SK-N-MC (cell line): Measurements from ENCODE around the gene TTLL5.

ENCODE experiments used
- EZH2 ChIP-seq: fragments of 200-600 bp; sonication (generic); IDR thresholded peaks from one replicate; pipeline ENCODE4 v1.6.1; 2017; ENCODE audit warnings: antibody characterized with exemption
- POLR2AphosphoS5 ChIP-seq: IDR thresholded peaks from 2 replicates; pipeline ENCODE4 v1.6.1; 2012; ENCODE audit warnings: mild to moderate bottlenecking, low read depth, low read length, borderline replicate concordance

DNA sequence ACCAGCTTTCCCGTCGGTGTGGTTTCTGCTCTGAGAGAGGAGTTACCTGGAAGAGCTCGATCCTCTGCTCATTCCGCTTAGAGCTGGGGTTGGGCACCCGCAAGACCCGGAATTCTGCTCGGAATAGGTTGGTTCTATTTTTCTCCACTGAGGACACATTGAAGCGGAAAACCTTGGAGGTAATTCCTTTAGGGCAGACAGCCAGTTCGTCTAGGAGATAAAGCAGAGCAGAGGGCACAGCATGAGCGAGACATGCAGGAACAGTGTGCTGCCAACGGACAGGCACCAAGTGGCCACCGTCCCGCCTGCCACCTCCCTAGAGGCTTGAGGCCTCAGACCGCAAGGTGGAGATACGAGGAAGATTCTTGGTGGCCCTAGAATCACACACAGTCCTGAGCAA is 310.5 kb downstream of the TTLL5 start:
- TF ChIP-seq EZH2, result no peak
- TF ChIP-seq POLR2AphosphoS5, result no peak
